ENCODE results near the gene CHST13.

DNA sequence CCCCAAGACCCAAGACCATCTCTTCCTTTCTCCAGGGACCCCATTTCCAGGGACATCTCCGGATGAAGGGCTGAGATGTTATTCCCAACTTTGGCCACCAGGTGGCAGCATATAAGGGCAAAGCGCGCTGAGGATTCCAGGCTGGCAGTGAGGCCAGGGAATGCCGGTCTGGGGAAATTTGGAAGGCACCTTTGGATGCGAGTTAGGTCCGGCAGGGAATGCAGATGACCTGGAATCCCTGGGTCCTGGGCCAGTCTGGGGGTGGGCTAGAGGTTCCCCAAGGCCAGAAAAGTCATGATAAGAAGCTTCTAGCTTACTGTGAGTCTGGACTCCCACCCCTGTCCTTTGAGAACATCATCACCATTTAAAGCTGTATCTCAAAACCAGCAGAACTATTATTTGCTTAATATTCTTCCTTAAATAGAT lies 1.6 kb upstream of the CHST13 start:
- TF ChIP-seq, protein P1, sequence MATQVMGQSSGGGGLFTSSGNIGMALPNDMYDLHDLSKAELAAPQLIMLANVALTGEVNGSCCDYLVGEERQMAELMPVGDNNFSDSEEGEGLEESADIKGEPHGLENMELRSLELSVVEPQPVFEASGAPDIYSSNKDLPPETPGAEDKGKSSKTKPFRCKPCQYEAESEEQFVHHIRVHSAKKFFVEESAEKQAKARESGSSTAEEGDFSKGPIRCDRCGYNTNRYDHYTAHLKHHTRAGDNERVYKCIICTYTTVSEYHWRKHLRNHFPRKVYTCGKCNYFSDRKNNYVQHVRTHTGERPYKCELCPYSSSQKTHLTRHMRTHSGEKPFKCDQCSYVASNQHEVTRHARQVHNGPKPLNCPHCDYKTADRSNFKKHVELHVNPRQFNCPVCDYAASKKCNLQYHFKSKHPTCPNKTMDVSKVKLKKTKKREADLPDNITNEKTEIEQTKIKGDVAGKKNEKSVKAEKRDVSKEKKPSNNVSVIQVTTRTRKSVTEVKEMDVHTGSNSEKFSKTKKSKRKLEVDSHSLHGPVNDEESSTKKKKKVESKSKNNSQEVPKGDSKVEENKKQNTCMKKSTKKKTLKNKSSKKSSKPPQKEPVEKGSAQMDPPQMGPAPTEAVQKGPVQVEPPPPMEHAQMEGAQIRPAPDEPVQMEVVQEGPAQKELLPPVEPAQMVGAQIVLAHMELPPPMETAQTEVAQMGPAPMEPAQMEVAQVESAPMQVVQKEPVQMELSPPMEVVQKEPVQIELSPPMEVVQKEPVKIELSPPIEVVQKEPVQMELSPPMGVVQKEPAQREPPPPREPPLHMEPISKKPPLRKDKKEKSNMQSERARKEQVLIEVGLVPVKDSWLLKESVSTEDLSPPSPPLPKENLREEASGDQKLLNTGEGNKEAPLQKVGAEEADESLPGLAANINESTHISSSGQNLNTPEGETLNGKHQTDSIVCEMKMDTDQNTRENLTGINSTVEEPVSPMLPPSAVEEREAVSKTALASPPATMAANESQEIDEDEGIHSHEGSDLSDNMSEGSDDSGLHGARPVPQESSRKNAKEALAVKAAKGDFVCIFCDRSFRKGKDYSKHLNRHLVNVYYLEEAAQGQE (IDR thresholded peaks at IDR 0.05; ENCODE audit: low read depth), result no peak
- TF ChIP-seq POLR2A (IDR thresholded peaks at IDR 0.05; ENCODE audit: borderline replicate concordance, extremely low read depth, insufficient read depth, insufficient read length) (no peak), EZH2phosphoT487 (IDR thresholded peaks at IDR 0.05; ENCODE audit: borderline replicate concordance) (no peak)

All from HCT116 (cell line).